Measurements from ENCODE around the gene GHRHR.

The GHRHR gene

DNA sequence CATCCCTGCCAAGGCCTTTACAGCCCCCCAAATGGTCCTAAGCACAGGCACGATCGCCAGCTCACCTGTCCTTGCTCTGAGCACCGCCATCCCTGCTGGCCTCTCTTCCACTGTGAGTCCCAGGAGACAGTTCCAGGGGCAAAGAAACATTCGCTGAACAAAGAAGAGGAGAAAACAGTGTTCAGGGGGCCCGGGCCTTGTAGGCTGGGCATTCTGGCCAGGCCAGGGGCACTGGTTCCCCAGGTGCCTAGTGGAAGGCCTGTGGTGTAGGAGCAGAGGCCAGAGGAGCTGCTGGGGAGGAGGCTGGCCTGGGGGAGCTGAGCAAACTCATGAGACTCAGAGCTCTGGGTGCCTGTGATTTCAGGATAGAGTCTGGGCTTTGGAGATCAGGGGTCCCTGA lies 29.5 kb upstream of the GHRHR start:
- DNase-seq (no peak), ATAC-seq (replicated peaks) (no peak)
- Mint-ChIP-seq H3K9me3 (no peaks in the 10 kb centered on the region), H3K4me3 (no peak overlapping the region), H3K27ac (no peak overlapping the region), H3K27me3 (peaks cover 19 to 30% of the 10 kb centered on the region in 2 donors), H3K36me3 (no peaks in the 10 kb centered on the region), H3K4me1 (no peaks in the 10 kb centered on the region)

DNA sequence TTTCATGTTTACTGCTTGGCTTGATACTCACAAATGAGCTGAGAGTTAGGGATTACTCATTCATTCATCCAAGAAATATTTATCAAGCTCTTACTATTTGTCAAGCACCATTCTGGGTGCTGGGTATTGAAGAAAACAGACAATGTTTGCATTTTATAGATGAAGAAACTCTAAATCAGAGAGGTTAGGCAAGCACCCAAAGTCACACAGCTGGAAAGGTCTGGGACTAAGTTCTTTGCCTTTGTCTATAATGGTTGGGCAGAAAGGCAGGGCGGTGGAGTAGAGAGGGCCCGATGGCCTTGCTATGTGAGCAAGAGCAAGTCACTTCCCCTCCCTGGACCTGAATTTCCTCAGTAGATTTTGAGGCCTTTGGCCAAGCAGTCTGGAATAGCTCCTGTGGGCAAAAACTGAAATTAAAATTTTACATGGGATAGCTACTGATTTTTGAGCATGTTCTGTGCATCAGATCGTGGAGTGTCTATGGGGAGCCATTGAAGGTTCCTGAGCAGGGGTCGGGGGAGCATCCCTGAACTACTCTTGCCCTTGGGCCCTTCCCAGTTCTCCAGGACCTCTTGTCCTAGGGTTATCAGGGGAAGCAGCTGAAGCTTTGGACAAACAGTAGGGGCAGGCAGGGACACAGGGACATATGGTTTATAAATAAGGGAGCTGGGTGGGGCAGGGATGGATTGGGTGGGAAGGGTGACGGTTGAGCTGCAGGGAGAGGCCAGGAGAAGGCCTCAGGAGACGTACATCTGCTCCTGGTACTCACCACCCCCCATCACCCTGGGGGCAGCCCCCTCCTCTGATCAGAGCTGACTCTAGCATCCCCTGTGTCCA lies 28.8 kb upstream of the GHRHR start:
- H3K4me3 Mint-ChIP-seq: no peak overlapping the region
- no peaks in the 10 kb centered on the region for H3K4me1 Mint-ChIP-seq
- ATAC-seq (replicated peaks) (no peak), DNase-seq (no peak)
- peaks cover 19 to 38% of the 10 kb centered on the region in 2 donors for H3K27me3 Mint-ChIP-seq
- no peak overlapping the region for H3K27ac Mint-ChIP-seq
- H3K36me3 Mint-ChIP-seq: no peaks in the 10 kb centered on the region
- H3K9me3 Mint-ChIP-seq: peaks cover 0 to 1% of the 10 kb centered on the region in 2 donors

DNA sequence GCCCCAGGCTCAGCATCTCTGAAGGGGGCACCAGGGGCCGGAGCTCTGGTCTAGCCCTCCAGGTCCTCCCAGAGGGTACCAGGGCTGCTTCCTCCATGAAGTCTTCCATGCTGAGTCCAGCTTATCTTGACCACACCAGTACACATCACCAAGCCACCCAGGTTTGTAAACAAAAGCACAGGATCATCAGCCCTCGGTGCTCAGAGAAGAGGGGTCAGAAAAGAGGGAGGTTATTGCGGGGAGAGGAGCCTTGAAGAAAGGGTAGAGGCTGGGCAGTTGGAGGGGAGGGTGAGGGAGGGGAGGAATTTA lies 28.2 kb upstream of the GHRHR start:
- ATAC-seq (replicated peaks): no peak
- H3K27me3 Mint-ChIP-seq: peaks cover 19 to 38% of the 10 kb centered on the region in 2 donors
- no peak overlapping the region for H3K27ac Mint-ChIP-seq

DNA sequence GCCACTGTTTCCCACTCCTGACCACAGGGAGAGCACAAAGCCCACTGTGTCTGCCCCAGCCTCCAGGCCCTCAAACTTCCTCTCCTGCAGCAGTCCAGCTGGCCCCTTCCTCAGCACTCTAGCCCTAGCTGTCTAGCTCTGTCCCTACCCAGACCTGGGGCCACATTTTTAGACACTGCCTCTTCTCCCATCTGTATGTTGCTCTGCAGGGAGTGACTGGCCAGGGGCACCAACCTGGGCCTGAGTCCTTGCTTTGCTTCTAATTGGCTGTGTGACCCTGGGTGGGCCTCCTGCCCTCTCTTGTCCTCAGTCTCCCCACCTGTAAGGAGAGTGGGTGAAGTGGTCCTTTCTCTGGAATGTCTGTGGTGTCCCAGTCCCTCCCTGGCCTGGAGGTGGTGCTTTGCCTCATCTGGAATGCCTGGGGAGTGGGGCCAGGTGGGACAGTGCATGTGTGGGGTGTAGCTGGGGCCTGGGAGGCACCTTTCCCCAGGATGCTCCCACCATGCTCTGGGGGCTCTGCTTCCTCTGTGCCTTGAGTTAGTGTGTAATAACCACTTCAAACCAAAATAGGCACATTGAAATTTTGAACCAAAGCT lies 27.0 kb upstream of the GHRHR start:
- Mint-ChIP-seq H3K27ac (no peak overlapping the region), H3K27me3 (peaks cover 24 to 44% of the 10 kb centered on the region in 2 donors), H3K4me1 (no peaks in the 10 kb centered on the region), H3K36me3 (no peaks in the 10 kb centered on the region), H3K9me3 (peaks cover 0 to 1% of the 10 kb centered on the region in 2 donors), H3K4me3 (no peak overlapping the region)
- DNase-seq: no peak
- no peak for ATAC-seq (replicated peaks)

More for the DNA sequence above, 28.2 kb upstream of the GHRHR start:
- DNase-seq: no peak
- no peak overlapping the region for H3K4me3 Mint-ChIP-seq
- H3K36me3 Mint-ChIP-seq: no peaks in the 10 kb centered on the region
- H3K4me1 Mint-ChIP-seq: no peaks in the 10 kb centered on the region
- H3K9me3 Mint-ChIP-seq: peaks cover 0 to 1% of the 10 kb centered on the region in 2 donors

DNA sequence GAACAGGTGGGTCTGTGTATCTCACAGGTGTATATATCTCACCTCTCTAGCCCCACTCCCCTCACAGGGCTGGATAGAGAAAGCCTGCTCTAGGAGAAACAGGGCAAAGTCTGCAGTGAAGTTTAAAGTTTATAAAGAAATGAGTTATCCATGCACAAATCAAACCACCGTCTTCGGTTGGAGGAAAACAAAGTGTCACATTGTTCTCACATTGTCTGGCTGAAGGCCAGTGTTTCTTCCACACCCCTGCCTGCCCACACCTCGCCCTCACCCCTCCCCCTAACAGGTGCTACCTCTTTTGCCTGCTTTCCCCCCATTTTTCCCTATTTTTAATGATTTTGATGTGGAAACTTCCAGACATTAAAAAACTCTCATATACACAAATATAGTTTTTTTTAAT lies 26.3 kb upstream of the GHRHR start:
- peaks cover 0 to 1% of the 10 kb centered on the region in 2 donors for H3K9me3 Mint-ChIP-seq
- no peaks in the 10 kb centered on the region for H3K36me3 Mint-ChIP-seq
- no peak overlapping the region for H3K27ac Mint-ChIP-seq
- H3K4me3 Mint-ChIP-seq: no peak overlapping the region
- no peak for ATAC-seq (replicated peaks)
- H3K27me3 Mint-ChIP-seq: peaks cover 28 to 46% of the 10 kb centered on the region in 2 donors
- DNase-seq: no peak
- no peaks in the 10 kb centered on the region for H3K4me1 Mint-ChIP-seq

DNA sequence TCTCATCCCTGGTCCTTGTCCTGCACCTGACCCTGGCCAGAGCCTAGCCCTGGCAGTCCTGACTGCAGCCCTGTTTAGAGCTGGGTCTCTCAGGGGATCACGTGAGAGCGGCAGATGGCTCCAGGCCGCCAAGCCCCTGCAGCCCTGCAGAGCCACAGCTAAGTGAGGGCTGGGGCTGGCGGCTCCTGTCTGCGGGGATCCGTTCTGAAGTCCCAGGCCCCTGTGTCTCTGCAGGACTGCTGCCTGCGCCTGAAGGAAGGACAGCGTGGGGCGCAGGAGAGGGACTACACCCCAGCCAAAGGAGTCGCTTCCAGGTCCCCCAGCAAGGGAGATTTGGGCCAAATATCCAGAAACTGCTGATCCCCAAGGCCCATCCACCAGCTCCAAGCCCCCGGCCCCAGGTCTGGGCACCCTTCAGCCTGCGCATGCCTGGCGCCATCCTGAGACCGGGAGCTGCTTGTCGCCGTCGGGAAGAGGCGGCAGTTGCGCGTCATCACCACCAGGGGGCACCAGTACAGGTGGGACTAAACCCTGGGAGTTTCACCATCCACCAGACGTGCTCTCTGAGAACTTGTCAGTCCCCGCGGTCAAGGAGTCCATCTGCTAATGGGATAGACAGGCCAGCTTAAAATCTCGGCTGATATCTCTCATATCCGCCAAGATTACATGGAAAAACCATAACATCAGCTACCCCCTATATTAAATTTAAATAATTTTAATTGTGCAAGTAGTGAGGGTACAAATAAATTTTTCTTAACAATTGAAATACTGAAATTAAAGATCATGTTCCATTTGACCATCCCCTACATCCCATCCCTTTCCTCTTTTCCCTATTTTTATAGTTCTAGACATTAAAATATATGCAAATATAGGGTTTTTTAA lies 25.1 kb upstream of the GHRHR start:
- Mint-ChIP-seq H3K36me3 (no peaks in the 10 kb centered on the region), H3K4me3 (no peak overlapping the region), H3K27ac (no peak overlapping the region), H3K27me3 (peaks cover 28 to 44% of the 10 kb centered on the region in 2 donors), H3K4me1 (no peaks in the 10 kb centered on the region), H3K9me3 (peaks cover 0 to 1% of the 10 kb centered on the region in 2 donors)
- DNase-seq: peak; percentile 53
- ATAC-seq (replicated peaks): peak; percentile 68 to 81

DNA sequence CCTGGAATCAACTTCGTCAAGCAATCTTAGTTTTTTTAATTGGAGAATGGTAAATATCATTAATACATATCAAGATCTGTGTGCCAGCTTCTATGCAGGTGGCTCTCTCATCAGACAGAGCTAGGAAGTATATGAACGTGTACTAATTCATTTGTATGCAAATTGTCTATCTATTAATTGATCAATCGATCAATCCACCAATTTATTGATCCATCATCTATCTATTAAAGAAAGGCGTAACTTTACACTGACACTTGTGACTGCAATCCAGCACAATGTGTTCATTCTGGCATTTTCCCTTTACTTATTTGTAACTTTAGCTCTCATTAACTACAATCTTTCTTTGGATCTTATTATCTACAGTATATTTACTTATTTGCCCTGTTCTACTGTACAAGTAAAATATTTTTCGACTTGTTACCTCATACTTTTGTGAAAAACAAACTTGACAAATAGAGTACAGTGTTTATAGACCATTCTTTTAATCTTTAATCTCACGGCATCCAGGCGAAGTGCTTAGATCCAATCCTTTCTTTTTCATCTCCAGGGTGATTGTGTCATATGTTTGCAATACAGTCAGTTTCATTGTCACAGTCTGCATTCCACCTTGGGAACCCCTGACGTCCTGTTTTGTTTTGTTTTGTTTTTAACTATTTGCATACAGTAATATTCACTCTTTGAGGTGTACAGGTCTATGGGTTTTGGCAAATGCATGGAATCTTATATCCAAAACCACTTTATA lies 22.0 kb upstream of the GHRHR start:
- ATAC-seq (replicated peaks): no peak
- Mint-ChIP-seq H3K36me3 (peaks cover 0 to 2% of the 10 kb centered on the region in 2 donors), H3K27ac (no peak overlapping the region), H3K9me3 (peaks cover 9 to 13% of the 10 kb centered on the region in 2 donors), H3K4me1 (no peaks in the 10 kb centered on the region), H3K4me3 (no peak overlapping the region), H3K27me3 (peaks cover 23 to 46% of the 10 kb centered on the region in 2 donors)
- no peak for DNase-seq

DNA sequence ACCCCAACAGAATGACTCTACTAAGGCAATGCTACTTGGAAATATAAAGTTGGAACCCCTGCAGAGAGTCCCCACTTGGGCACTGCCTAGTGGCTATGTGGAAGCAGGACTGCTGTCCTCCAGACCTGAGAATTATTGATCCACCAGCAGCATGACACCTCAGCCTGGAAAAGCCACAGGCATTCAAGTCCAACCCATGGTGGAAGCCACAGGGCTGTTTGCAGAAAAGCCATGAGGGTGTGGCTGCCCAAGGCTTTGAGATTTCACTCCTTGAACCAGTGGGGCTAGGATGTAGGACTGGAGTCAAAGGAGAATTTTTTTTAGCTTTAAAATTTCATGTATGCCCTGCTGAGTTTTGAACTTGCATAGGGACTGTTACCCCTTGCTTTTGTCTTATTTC lies 13.6 kb upstream of the GHRHR start:
- peaks cover 14 to 15% of the 10 kb centered on the region in 2 donors for H3K9me3 Mint-ChIP-seq
- H3K27ac Mint-ChIP-seq: no peak overlapping the region
- H3K27me3 Mint-ChIP-seq: peaks cover 16 to 35% of the 10 kb centered on the region in 2 donors
- H3K36me3 Mint-ChIP-seq: no peaks in the 10 kb centered on the region
- no peak for DNase-seq
- ATAC-seq (replicated peaks): no peak
- H3K4me3 Mint-ChIP-seq: no peak overlapping the region
- no peaks in the 10 kb centered on the region for H3K4me1 Mint-ChIP-seq

DNA sequence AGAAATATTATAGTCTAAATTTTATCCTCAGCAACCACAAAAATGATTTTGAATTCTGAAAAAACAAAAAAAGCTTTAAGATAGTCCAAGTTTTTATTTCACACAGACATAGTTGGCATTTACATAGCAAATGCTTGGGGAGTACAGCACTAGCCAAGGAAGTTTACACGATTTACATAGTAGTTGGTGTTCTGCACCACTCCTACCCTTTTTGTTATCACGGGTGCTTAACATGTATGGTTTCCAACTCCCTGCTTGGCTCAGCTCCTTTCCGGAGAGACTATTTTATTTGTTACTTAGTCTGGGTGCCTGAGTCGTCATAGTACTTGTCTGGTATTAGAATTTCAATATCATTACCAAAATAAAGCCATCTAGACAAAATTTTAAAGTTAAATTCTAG lies 8.8 kb upstream of the GHRHR start:
- peaks cover 20 to 35% of the 10 kb centered on the region in 2 donors for H3K27me3 Mint-ChIP-seq
- H3K36me3 Mint-ChIP-seq: peaks cover 0 to 3% of the 10 kb centered on the region in 2 donors
- H3K9me3 Mint-ChIP-seq: peaks cover 15 to 22% of the 10 kb centered on the region in 2 donors
- ATAC-seq (replicated peaks) (no peak), DNase-seq (no peak)
- H3K4me3 Mint-ChIP-seq: no peak overlapping the region
- no peak overlapping the region for H3K27ac Mint-ChIP-seq
- H3K4me1 Mint-ChIP-seq: no peaks in the 10 kb centered on the region

DNA sequence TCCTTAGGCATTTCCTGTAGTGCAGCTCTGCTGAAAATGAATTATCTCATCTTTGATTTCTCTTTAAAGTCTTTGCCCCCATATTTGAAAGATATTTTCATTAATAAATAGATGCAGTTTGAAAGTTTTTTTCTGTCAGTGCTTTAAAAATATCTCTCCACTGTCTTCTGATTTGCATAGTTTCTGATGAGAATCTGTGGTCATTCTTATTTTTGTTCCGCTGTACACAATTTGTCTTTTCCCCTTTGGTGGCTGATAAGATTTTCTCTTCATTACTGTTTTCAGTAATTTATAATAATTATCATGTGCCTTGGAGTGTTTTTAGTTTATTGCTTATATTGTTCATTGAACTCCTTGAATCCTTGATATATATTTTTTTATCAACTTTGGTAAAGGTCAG lies 7.0 kb upstream of the GHRHR start:
- Mint-ChIP-seq H3K36me3 (peaks cover 0 to 3% of the 10 kb centered on the region in 2 donors), H3K27ac (no peak overlapping the region), H3K4me1 (no peaks in the 10 kb centered on the region), H3K9me3 (peaks cover 12 to 22% of the 10 kb centered on the region in 2 donors), H3K27me3 (peaks cover 18 to 38% of the 10 kb centered on the region in 2 donors), H3K4me3 (no peak overlapping the region)
- no peak for DNase-seq
- ATAC-seq (replicated peaks): no peak

DNA sequence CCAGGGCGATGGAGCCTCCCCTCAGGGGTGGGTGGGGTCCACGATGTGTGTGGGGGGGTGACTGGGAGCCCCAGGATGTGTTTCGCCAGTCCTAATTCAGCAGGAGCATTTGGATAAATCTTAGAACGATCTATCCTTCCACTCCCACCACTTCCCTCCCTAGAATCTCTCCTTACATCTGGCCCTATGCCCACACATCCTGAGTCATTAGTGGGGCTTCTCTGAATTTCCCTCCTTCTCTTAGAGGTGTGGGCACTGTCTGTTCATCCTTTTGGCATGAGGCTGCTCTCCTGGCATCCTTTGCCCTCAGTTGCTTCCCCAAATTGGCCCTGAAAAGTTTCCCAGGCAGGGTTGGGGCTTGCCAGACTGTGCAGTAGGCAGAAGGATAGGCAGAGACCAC lies 1.6 kb downstream of the GHRHR start:
- DNase-seq (no peak), ATAC-seq (replicated peaks) (no peak)
- Mint-ChIP-seq H3K36me3 (no peaks in the 10 kb centered on the region), H3K27me3 (peaks cover 4 to 17% of the 10 kb centered on the region in 2 donors), H3K27ac (no peak overlapping the region), H3K9me3 (no peaks in the 10 kb centered on the region), H3K4me1 (peaks cover 10 to 14% of the 10 kb centered on the region in 2 donors), H3K4me3 (no peak overlapping the region)

DNA sequence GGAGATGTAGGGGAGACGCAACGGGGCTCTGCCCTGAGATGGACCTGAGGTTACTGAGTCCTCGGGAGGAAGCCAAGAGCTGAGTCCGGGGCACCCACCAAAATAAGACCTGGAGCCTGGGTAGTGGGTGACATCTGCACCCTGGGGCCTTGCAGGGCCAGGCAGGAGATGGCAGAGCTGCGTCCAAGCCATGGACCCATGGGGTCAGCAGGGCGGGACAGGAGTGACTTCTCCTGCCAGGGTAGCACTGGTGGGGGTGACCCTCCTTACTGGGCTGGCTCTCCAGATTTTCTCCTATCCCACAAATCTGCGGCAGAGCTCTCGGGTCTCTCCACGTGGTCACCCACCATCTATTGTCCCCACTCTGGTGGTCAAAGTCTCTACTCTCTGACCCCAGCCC lies 2.1 kb downstream of the GHRHR start:
- Mint-ChIP-seq H3K27ac (no peak overlapping the region), H3K36me3 (no peaks in the 10 kb centered on the region), H3K4me3 (no peak overlapping the region), H3K4me1 (peaks cover 10 to 14% of the 10 kb centered on the region in 2 donors), H3K27me3 (peaks cover 4 to 17% of the 10 kb centered on the region in 2 donors), H3K9me3 (no peaks in the 10 kb centered on the region)
- no peak for DNase-seq
- no peak for ATAC-seq (replicated peaks)

DNA sequence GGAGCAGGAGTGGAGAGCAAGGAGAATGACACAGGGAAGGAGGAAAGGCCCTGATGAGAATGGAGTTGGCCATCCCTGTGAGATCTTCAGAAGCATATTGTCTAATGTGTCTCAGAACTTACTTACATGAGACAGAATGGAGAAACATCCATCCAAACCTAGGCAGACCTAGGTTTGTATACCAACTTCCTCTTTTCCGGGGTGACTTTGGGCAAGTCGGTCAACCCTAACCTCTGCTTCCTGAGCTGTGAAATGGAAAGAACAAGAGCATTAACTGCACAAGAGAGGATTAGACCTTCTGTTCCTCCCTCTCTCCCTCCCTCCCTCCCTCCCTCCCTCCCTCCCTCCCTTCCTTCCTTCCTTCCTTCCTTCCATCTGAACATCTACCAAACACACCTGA lies 4.5 kb downstream of the GHRHR start:
- H3K36me3 Mint-ChIP-seq: no peaks in the 10 kb centered on the region
- H3K4me1 Mint-ChIP-seq: peaks cover 10 to 19% of the 10 kb centered on the region in 2 donors

More for the DNA sequence above, 4.5 kb downstream of the GHRHR start:
- H3K4me3 Mint-ChIP-seq: no peak overlapping the region
- DNase-seq (no peak), ATAC-seq (replicated peaks) (peak; percentile 60 to 77)
- H3K27ac Mint-ChIP-seq: no peak overlapping the region
- H3K27me3 Mint-ChIP-seq: peaks cover 0 to 20% of the 10 kb centered on the region in 2 donors
- H3K9me3 Mint-ChIP-seq: no peaks in the 10 kb centered on the region

All from stimulated activated naive B cell treated with anti-CD40 and anti-IgM and Interleukin-4, amounts not matched to agents 10 μg/mL and 1 μg/mL and 100 μg/mL, for 72 hours (primary cell).